Neural cell (in vitro differentiated cells): ENCODE results near the gene TTC34. TPM values are rescaled to one million over a fixed set of nuclear protein-coding genes. Genes with fewer than 3 reads are reported as not detected.

Source experiments
- H2AFZ ChIP-seq: fragments of 200-600, 300-800 bp; sonication (generic), shearing (Covaris generic); 2 replicates; pipeline ENCODE4 v1.6.0; 2014; ENCODE audit warnings: low read depth, mild to moderate bottlenecking, antibody characterized with exemption, low read length, moderate library complexity
- H3F3A ChIP-seq: fragments of 200-600 bp; shearing (Covaris generic); 2 replicates; pipeline ENCODE4 v1.6.1; 2016; ENCODE audit warnings: mild to moderate bottlenecking, moderate library complexity, mixed read lengths, antibody characterized with exemption, low read length; ENCODE audit not compliant: insufficient read depth, poor library complexity, severe bottlenecking
- H3K27ac ChIP-seq: fragments of 200-600, 300-800 bp; sonication (generic), shearing (Covaris generic); 2 replicates; pipeline ENCODE4 v1.5.1; 2014; ENCODE audit warnings: mild to moderate bottlenecking, low read length, moderate library complexity
- H3K27me3 ChIP-seq: fragments of 300-800, 200-600 bp; sonication (generic), shearing (Covaris generic); 2 replicates; pipeline ENCODE4 v1.6.0; 2014; ENCODE audit warnings: mild to moderate bottlenecking, low read depth, low read length, moderate library complexity; ENCODE audit not compliant: insufficient read depth
- H3K36me3 ChIP-seq: fragments of 300-800, 200-600 bp; sonication (generic), shearing (Covaris generic); 2 replicates; pipeline ENCODE4 v1.5.1; 2014; ENCODE audit warnings: mild to moderate bottlenecking, antibody characterized with exemption, low read length, moderate library complexity; ENCODE audit not compliant: insufficient read depth
- H3K4me2 ChIP-seq: fragments of 300-800, 200-600 bp; sonication (generic), shearing (Covaris generic); 2 replicates; pipeline ENCODE4 v1.6.0; 2014; ENCODE audit warnings: mild to moderate bottlenecking, low read length
- H3K4me3 ChIP-seq: fragments of 300-800, 200-600 bp; sonication (generic), shearing (Covaris generic); 2 replicates; pipeline ENCODE4 v1.5.1; 2014; ENCODE audit warnings: mild to moderate bottlenecking, low read length, moderate library complexity
- H3K79me2 ChIP-seq: fragments of 200-600 bp; shearing (Covaris generic); replicated peaks from 2 replicates; pipeline ENCODE4 v1.6.0; 2014; ENCODE audit warnings: mild to moderate bottlenecking, low read length, moderate library complexity; ENCODE audit not compliant: insufficient read depth
- H3K9ac ChIP-seq: fragments of 300-800, 200-600 bp; sonication (generic), shearing (Covaris generic); 2 replicates; pipeline ENCODE4 v1.6.1; 2016; ENCODE audit warnings: mild to moderate bottlenecking, low read length, mixed read lengths
- H3K9me2 ChIP-seq: fragments of 200-600 bp; shearing (Covaris generic); 2 replicates; pipeline ENCODE4 v1.6.1; 2016; ENCODE audit warnings: mild to moderate bottlenecking, low read length, mixed read lengths; ENCODE audit not compliant: insufficient read depth
- H3K9me3 ChIP-seq: fragments of 200-600, 300-800 bp; sonication (generic), shearing (Covaris generic); 2 replicates; pipeline ENCODE4 v1.6.1; 2016; ENCODE audit warnings: mild to moderate bottlenecking, mixed run types, low read length, moderate library complexity, mixed read lengths
- H4K20me1 ChIP-seq: fragments of 200-600 bp; shearing (Covaris generic); 2 replicates; pipeline ENCODE4 v1.6.1; 2016; ENCODE audit warnings: mild to moderate bottlenecking, mixed run types; ENCODE audit not compliant: insufficient read depth
- CTCF ChIP-seq: fragments of 450-650 bp; IDR thresholded peaks from 2 replicates; pipeline ENCODE4 v1.5.1; 2014; ENCODE audit warnings: antibody characterized with exemption, mild to moderate bottlenecking, moderate library complexity; ENCODE audit not compliant: poor library complexity, severe bottlenecking
- EP300 ChIP-seq: fragments of 450-650 bp; conservative IDR thresholded peaks from 2 replicates; pipeline ENCODE4 v1.6.1; 2014; ENCODE audit warnings: antibody characterized with exemption, mild to moderate bottlenecking, moderate library complexity; ENCODE audit not compliant: poor library complexity, severe bottlenecking
- EZH2 ChIP-seq: fragments of 200-600, 300-800 bp; shearing (Covaris generic), sonication (generic); IDR thresholded peaks from 2 replicates; pipeline ENCODE4 v1.6.1; 2014; ENCODE audit warnings: antibody characterized with exemption, low read length, borderline replicate concordance, mild to moderate bottlenecking; ENCODE audit not compliant: insufficient read depth, poor library complexity, severe bottlenecking
- MXI1 ChIP-seq: fragments of 450-650 bp; conservative IDR thresholded peaks from 2 replicates; pipeline ENCODE4 v1.6.1; 2014; ENCODE audit warnings: antibody characterized with exemption, mild to moderate bottlenecking; ENCODE audit not compliant: poor library complexity, severe bottlenecking
- POLR2AphosphoS5 ChIP-seq: IDR thresholded peaks from 2 replicates; pipeline ENCODE4 v1.6.1; 2012
- RAD21 ChIP-seq: fragments of 450-650 bp; conservative IDR thresholded peaks from 2 replicates; pipeline ENCODE4 v1.6.1; 2014; ENCODE audit warnings: antibody characterized with exemption, mild to moderate bottlenecking, moderate library complexity
- REST ChIP-seq: IDR thresholded peaks from 2 replicates; pipeline ENCODE4 v1.6.1; 2012; ENCODE audit warnings: borderline replicate concordance
- SMC3 ChIP-seq: fragments of 450-650 bp; conservative IDR thresholded peaks from 2 replicates; pipeline ENCODE4 v1.6.1; 2014; ENCODE audit warnings: antibody characterized with exemption, mild to moderate bottlenecking, moderate library complexity; ENCODE audit not compliant: poor library complexity
- TAF1 ChIP-seq: IDR thresholded peaks from 2 replicates; pipeline ENCODE4 v1.6.1; 2012; ENCODE audit warnings: low read depth
- polyA plus RNA-seq: library from polyadenylated mRNA; depleted of rRNA; stranded (reverse); fragments of >200 nt; gene quantifications from 2 replicates; pipeline ENCODE4 v1.2.3, GENCODE V29; 2014

The TTC34 gene
- polyA plus RNA-seq, 1 donor from 2014 or later = 0.05 TPM

- TF ChIP-seq SMC3 (no peak), EP300 (no peak), REST (no peak), TAF1 (no peak)
- no peaks in the 10 kb centered on the region for H3K79me2 ChIP-seq
- no peak overlapping the region for H2AFZ ChIP-seq
- peaks cover 3% of the 10 kb centered on the region for H3K9me3 ChIP-seq
- no peaks in the 10 kb centered on the region for H3K27me3 ChIP-seq
- no peaks in the 10 kb centered on the region for H3K36me3 ChIP-seq
- H3K9me2 ChIP-seq = no peaks in the 10 kb centered on the region
- H3K27ac ChIP-seq = no peak overlapping the region
- H4K20me1 ChIP-seq = no peaks in the 10 kb centered on the region
- H3F3A ChIP-seq = no peaks in the 10 kb centered on the region
- no peak overlapping the region for H3K4me2 ChIP-seq
- H3K9ac ChIP-seq = no peak overlapping the region
- H3K4me3 ChIP-seq = no peak overlapping the region
Observed at GRCh38 chr1:2612591-2613365, 188.7 kb downstream of the TTC34 start.

DNA sequence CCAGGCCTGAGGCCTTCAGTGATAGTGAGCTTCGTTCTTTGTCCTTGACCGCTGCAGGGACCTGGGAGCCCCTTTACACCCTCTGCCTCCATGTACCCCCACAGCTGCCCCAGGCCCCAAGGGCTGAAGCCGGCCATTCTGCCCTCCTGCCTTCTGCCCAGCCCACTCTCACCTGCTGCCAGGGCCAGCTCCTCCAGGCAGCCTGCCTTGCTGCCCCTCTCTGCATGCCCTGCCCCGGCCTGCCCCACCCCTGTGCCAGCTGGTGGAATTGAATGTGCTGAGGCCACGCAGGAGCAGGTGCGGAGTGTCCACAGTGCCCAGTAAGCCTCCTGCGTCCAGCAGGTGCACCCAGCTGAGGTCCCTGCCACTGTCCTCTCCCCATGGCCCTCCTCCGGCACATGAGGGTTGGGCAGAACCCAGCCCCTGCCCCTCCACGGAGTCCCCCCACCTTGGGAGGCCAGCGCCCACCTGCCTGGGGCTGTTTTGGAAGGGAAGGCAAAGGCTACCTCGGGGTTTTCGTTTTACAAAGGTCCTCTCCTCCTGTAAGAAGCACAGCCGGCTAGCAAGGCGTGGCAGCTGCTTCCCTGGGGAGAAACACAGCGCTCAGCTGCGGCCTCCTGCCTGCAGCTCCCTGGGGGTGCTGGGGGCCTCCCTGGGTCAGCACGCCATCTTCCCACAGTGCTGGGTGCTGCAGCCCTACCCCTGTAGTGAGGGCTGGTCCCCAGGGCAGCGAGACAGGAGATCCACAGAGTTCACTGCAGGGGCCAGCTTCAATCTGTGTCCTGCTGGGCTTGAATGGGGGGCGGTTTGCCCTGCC, 189.7 kb downstream of the TTC34 start:
- Histone ChIP-seq H4K20me1 (no peaks in the 10 kb centered on the region), H2AFZ (no peak overlapping the region), H3K9me2 (no peaks in the 10 kb centered on the region), H3F3A (no peaks in the 10 kb centered on the region), H3K79me2 (no peaks in the 10 kb centered on the region), H3K9ac (no peak overlapping the region), H3K27ac (no peak overlapping the region), H3K27me3 (no peaks in the 10 kb centered on the region), H3K36me3 (no peaks in the 10 kb centered on the region), H3K4me2 (no peak overlapping the region), H3K9me3 (peaks cover 3% of the 10 kb centered on the region), H3K4me3 (no peak overlapping the region)
- TF ChIP-seq EZH2 (no peak), EP300 (no peak), MXI1 (no peak), CTCF (no peak), SMC3 (no peak), POLR2AphosphoS5 (no peak), REST (no peak), TAF1 (no peak), RAD21 (no peak)
